Fibroblast of mammary gland (primary cell): ENCODE data around the gene ANXA2R.

Experiments used
- DNase-seq: peaks from one replicate; pipeline ENCODE4 v3.0.0-alpha.2; 2010; ENCODE audit warnings: low read depth
- H3K4me3 ChIP-seq: 2 replicates; pipeline ENCODE4 v1.5.1; 2011; ENCODE audit warnings: low read depth, mild to moderate bottlenecking, low read length, moderate library complexity; ENCODE audit not compliant: control insufficient read depth
- CTCF ChIP-seq: conservative IDR thresholded peaks from 2 replicates; pipeline ENCODE4 v1.5.1; 2011; ENCODE audit warnings: low read depth, low read length, inconsistent platforms; ENCODE audit not compliant: control insufficient read depth, insufficient read depth

The ANXA2R gene

GRCh38 chr5:43010935-43011315 lies 29.2 kb downstream of the ANXA2R start:
- no peak for TF ChIP-seq CTCF
- H3K4me3 ChIP-seq, result no peak overlapping the region
- peak; percentile 35 for DNase-seq

- peak; percentile 95 for DNase-seq
- peak overlapping the region; percentile 53 for H3K4me3 ChIP-seq
- TF ChIP-seq CTCF, result no peak
Measured at GRCh38 chr5:43008363-43009153, 31.6 kb downstream of the ANXA2R start.

- TF ChIP-seq CTCF, result no peak
- peak overlapping the region; percentile 53 for H3K4me3 ChIP-seq
- DNase-seq, result peak; percentile 76
Measured at GRCh38 chr5:43007911-43008362, 32.2 kb downstream of the ANXA2R start.

- peak; percentile 91 for DNase-seq
- TF ChIP-seq CTCF, result no peak
- peak overlapping the region; percentile 53 for H3K4me3 ChIP-seq
Measured at GRCh38 chr5:43007246-43007910, 32.7 kb downstream of the ANXA2R start.

DNA sequence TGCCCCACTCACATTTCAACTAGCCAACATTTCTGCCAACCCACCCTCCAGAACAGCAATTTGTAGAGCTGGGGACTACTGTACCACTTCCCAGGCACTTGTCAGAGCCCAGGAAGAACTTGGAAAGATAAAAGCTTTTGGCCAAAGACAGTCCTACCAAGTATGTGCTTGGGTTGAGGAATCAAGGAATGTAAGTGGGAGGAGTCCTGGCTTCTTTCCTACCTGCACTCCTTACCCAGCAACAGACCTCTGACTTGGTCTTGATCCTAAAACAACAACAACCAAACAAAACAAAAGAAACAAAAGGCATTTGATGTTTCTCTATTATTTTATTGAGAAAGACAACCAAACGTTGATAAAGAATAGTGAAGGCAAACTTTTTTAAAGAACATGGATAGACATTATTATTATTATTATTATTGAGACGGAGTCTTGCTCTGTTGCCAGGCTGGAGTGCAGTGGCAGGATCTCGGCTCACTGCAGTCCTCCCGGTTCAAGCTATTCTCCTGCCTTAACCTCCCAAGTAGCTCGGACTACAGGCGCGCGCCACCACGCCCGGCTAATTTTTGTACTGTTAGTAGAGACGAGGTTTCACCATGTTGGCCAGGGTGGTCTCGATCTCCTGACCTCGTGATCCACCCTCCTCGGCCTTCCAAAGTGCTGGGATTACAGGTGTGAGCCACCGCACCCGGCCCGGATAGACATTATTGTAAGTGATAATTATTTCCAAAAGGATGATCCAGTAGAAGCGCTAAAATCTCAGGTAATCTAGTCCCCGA lies 33.5 kb downstream of the ANXA2R start:
- peak overlapping the region; percentile 53 for H3K4me3 ChIP-seq
- TF ChIP-seq CTCF, result no peak
- DNase-seq, result peak; percentile 38

- H3K4me3 ChIP-seq, result no peak overlapping the region
- no peak for DNase-seq
- TF ChIP-seq CTCF, result no peak
Measured at GRCh38 chr5:43005031-43005430, 35.1 kb downstream of the ANXA2R start.
